ENCODE results near the gene SELENOO. TPM values are rescaled to one million over a fixed set of nuclear protein-coding genes. Genes with fewer than 3 reads are reported as not detected.

SELENOO gene
- total RNA-seq, 1 experiment from 2014 or later = 29.6 TPM

GRCh38 chr22:50208430-50208938, 7.7 kb downstream of the SELENOO start:
- Histone ChIP-seq H2AFZ (ENCODE audit: low read depth, low read length, poor library complexity, severe bottlenecking) (no peak overlapping the region), H3K27ac (ENCODE audit: low read depth, low read length) (no peak overlapping the region), H3K9me2 (ENCODE audit: insufficient read depth) (no peaks in the 10 kb centered on the region), H3K4me3 (replicated peaks in 1 of 2; ENCODE audit: low read depth in 1 of 2, low read length in 2 of 2) (no peak overlapping the region), H3K4me2 (ENCODE audit: low read length) (no peak overlapping the region), H3K9me3 (ENCODE audit: control insufficient read depth in 1 of 2, insufficient read depth in 1 of 2, low read depth in 1 of 2, low read length in 2 of 2) (peaks cover 0 to 3% of the 10 kb centered on the region in 2 experiments; a peak in 1 of 4 replicates), H3K36me3 (ENCODE audit: control insufficient read depth in 1 of 2, insufficient read depth in 2 of 2, low read length in 2 of 2) (peaks cover 6 to 18% of the 10 kb centered on the region in 2 experiments; a peak in 3 of 4 replicates), H3K9ac (ENCODE audit: low read length) (no peak overlapping the region), H3K79me2 (ENCODE audit: insufficient read depth, low read length) (peaks cover 13% of the 10 kb centered on the region; the same call in 1 of the 2 replicates), H3K4me1 (ENCODE audit: control insufficient read depth in 1 of 2, insufficient read depth in 2 of 2, low read length in 2 of 2) (peaks cover 0 to 16% of the 10 kb centered on the region in 2 experiments; a peak in 2 of 4 replicates), H3K27me3 (ENCODE audit: insufficient read depth, low read length) (no peaks in the 10 kb centered on the region), H4K20me1 (ENCODE audit: insufficient read depth) (no peaks in the 10 kb centered on the region)
- no peak for ATAC-seq
- CTCF ChIA-PET = interaction anchor here (1.0 to 1.7 kb wide), 3 partner anchors 33 to 278 kb away, joined by 3 to 7 read pairs (median 5); no protein-coding TSS in a partner anchor
- RAD21 ChIA-PET (ENCODE audit: low non-redundant PET in 1 of 2, low total read pairs in 2 of 2, uncharacterized antibody in 2 of 2, unreplicated experiment in 2 of 2) = no interaction called here
- POLR2A ChIA-PET = no interaction called here
- BruUV-seq (replicated peaks) = no TSS peak
- DNase-seq (ENCODE audit: low read depth, low spot score) = no peak
- intact Hi-C loops (cut with micrococcal nuclease) = loop anchor here (10.0 kb wide), 1 partner anchor 274 kb away; no protein-coding TSS in a partner anchor
- no peak for TF ChIP-seq JUND (IDR thresholded peaks at IDR 0.05)
- no peak for TF ChIP-seq EZH2 (IDR thresholded peaks at IDR 0.05)
- TF ChIP-seq EGR1 (IDR thresholded peaks at IDR 0.05; ENCODE audit: low read depth) = no peak
- no peak for TF ChIP-seq SRF (IDR thresholded peaks at IDR 0.05; ENCODE audit: low read depth)
- TF ChIP-seq FOSL1 (IDR thresholded peaks at IDR 0.05; ENCODE audit: low read depth) = no peak
- no peak for TF ChIP-seq RAD21 (IDR thresholded peaks at IDR 0.05; ENCODE audit: low read depth)
- TF ChIP-seq CBX3 (IDR thresholded peaks at IDR 0.05; ENCODE audit: low read depth) = no peak

- intact Hi-C loops (cut with micrococcal nuclease) = loop anchor here (1.0 to 10.0 kb wide), 2 partner anchors 60 to 274 kb away; no protein-coding TSS in a partner anchor
- Histone ChIP-seq H3K4me1 (ENCODE audit: control insufficient read depth in 1 of 2, insufficient read depth in 2 of 2, low read length in 2 of 2) (peaks cover 0 to 16% of the 10 kb centered on the region in 2 experiments; a peak in 2 of 4 replicates), H3K4me2 (ENCODE audit: low read length) (no peak overlapping the region), H3K27ac (ENCODE audit: low read depth, low read length) (no peak overlapping the region), H3K27me3 (ENCODE audit: insufficient read depth, low read length) (no peaks in the 10 kb centered on the region), H3K9me3 (ENCODE audit: control insufficient read depth in 1 of 2, insufficient read depth in 1 of 2, low read depth in 1 of 2, low read length in 2 of 2) (no peaks in the 10 kb centered on the region), H3K9ac (ENCODE audit: low read length) (no peak overlapping the region), H3K36me3 (ENCODE audit: control insufficient read depth in 1 of 2, insufficient read depth in 2 of 2, low read length in 2 of 2) (peaks cover 9 to 18% of the 10 kb centered on the region in 2 experiments), H3K4me3 (replicated peaks in 1 of 2; ENCODE audit: low read depth in 1 of 2, low read length in 2 of 2) (no peak overlapping the region), H3K9me2 (ENCODE audit: insufficient read depth) (no peaks in the 10 kb centered on the region), H3K79me2 (ENCODE audit: insufficient read depth, low read length) (peaks cover 13% of the 10 kb centered on the region; the same call in 1 of the 2 replicates), H2AFZ (ENCODE audit: low read depth, low read length, poor library complexity, severe bottlenecking) (no peak overlapping the region), H4K20me1 (ENCODE audit: insufficient read depth) (no peaks in the 10 kb centered on the region)
- BruUV-seq (replicated peaks) = no TSS peak
- CTCF ChIA-PET = interaction anchor here (1.0 to 1.7 kb wide), 3 partner anchors 32 to 278 kb away, joined by 3 to 7 read pairs (median 5); no protein-coding TSS in a partner anchor
- no peak for DNase-seq (ENCODE audit: low read depth, low spot score)
- peak; percentile 18 for ATAC-seq
- RAD21 ChIA-PET (ENCODE audit: low non-redundant PET in 1 of 2, low total read pairs in 2 of 2, uncharacterized antibody in 2 of 2, unreplicated experiment in 2 of 2) = no interaction called here
- TF ChIP-seq ZBTB33 (IDR thresholded peaks at IDR 0.05; ENCODE audit: extremely low read depth, insufficient replicate concordance, low read length) (no peak), POLR2A (IDR thresholded peaks at IDR 0.05; ENCODE audit: borderline replicate concordance, extremely low read depth, insufficient read depth, insufficient read length) (no peak), FOSL1 (IDR thresholded peaks at IDR 0.05; ENCODE audit: low read depth) (no peak)
- POLR2A ChIA-PET = no interaction called here
These were observed 8.4 kb downstream of the SELENOO start for GRCh38 chr22:50208939-50209892.

All from HCT116 (cell line).